IPS DF 19.7 (cell line): Measurements from ENCODE around the gene WDR54.
"Not testable (repeated sequence)": the region's sequence is repeated elsewhere in the genome, so short reads cannot be mapped to it uniquely, and the experiment has no call there.

Experiments used
- DNase-seq: peaks from one replicate; pipeline ENCODE4 v3.0.0-alpha.2; 2013; ENCODE audit warnings: low read depth, low spot score

WDR54 gene

GRCh38 chr2:74457129-74457548 is 35.6 kb downstream of the WDR54 start:
- DNase-seq = no peak

DNA sequence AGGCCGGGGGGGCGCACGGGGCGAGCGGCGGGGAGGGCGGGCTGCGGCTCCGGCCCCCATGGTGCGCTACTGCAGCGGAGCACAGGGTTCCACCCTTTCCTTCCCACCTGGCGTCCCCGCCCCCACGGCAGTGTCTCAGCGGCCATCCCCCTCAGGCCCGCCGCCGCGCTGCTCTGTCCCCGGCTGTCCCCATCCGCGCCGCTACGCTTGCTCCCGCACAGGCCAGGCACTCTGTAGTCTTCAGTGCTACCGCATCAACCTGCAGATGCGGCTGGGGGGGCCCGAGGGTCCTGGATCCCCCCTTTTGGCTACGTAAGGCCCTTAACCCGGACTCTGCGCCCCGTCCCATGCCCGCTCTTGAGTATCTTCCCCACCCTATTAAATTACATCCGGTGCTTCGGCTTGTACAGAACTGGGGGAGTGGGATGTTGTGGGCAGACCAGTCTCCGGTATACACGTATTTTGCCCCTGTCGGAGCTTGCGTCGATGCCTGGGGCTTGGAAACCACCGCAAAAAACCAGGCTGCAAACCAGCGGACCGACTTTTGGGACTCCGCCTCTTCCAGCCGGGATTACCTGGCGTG is 36.1 kb downstream of the WDR54 start:
- DNase-seq = no peak

GRCh38 chr2:74458132-74458937 is 36.8 kb downstream of the WDR54 start, which contains the start of gene WBP1:
Gene WBP1, plus strand, starts transcription at chr2:74458438. Its CDS starts 165 bp downstream, at chr2:74458603.
- DNase-seq = peak; percentile 100

GRCh38 chr2:74458938-74459363 is 37.4 kb downstream of the WDR54 start:
- DNase-seq = no peak

GRCh38 chr2:74459503-74460118 is 38.1 kb downstream of the WDR54 start:
- DNase-seq = not testable (repeated sequence)

- DNase-seq = not testable (repeated sequence)
Observed at GRCh38 chr2:74460187-74460586, 38.7 kb downstream of the WDR54 start.

- DNase-seq = no peak
Observed at GRCh38 chr2:74461187-74462053, 39.9 kb downstream of the WDR54 start.

GRCh38 chr2:74462054-74462785 is 40.7 kb downstream of the WDR54 start:
- no peak for DNase-seq

GRCh38 chr2:74462786-74463105 is 41.2 kb downstream of the WDR54 start:
- DNase-seq = no peak

DNA sequence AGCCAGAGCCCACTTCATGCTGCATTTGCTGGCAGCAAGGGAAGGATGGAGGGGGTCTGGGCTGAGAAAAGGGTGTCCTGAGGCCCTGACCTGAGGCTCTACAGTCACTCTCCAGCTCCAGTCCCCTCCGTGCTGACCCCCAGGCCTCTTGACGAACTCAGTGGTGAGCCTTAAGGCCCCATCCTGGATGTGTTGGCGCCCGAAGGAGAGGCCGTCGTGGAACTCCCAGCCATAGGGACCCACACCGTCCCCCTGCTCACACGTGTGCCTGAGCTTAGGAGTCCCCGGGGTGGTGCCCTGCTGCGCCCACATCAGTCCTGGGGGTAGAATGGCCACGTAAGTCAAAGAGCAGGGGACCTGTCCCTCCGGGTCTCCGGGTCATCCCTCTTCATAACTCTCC is 42.9 kb downstream of the WDR54 start:
- DNase-seq = no peak

GRCh38 chr2:74470742-74471141 is 49.2 kb downstream of the WDR54 start:
- DNase-seq = not testable (repeated sequence)

- DNase-seq = no peak
Observed at GRCh38 chr2:74471332-74472065, 50.0 kb downstream of the WDR54 start.

GRCh38 chr2:74472086-74472944 is 50.8 kb downstream of the WDR54 start, which contains the start of gene MRPL53:
Gene MRPL53, minus strand, starts transcription at chr2:74472680. Its CDS starts 20 bp downstream, at chr2:74472660.
- peak; percentile 85 for DNase-seq

GRCh38 chr2:74472945-74473258 is 51.4 kb downstream of the WDR54 start:
- no peak for DNase-seq

DNA sequence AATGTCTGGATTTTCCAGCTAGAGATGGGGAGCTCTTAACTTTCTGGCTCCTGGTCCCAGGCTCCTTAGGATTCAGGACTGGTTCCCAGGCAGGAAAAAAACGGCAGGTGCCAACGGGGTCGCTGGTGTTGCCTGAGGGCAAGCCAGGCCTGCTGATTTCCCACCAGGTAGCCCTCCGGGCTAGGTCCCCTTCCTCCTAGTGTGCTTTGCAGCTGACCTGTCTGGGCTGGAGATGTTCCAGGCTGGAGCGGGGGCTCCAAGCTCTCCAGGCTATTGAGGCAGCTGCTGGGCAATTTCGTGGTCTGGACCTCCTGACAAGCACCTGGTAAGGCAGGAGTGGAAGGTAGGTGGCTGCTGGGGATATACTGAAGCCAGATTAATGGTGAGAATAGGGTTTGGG is 53.0 kb downstream of the WDR54 start:
- DNase-seq = no peak

- no peak for DNase-seq
Observed at GRCh38 chr2:74474899-74475298, 53.4 kb downstream of the WDR54 start.
